ENCODE results near the gene TBX4.
"Not testable (repeated sequence)": the region's sequence is repeated elsewhere in the genome, so short reads cannot be mapped to it uniquely, and the experiment has no call there.

The TBX4 gene

GRCh38 chr17:61486135-61487120, 34.2 kb downstream of the TBX4 start:
- no peak for DNase-seq

DNA sequence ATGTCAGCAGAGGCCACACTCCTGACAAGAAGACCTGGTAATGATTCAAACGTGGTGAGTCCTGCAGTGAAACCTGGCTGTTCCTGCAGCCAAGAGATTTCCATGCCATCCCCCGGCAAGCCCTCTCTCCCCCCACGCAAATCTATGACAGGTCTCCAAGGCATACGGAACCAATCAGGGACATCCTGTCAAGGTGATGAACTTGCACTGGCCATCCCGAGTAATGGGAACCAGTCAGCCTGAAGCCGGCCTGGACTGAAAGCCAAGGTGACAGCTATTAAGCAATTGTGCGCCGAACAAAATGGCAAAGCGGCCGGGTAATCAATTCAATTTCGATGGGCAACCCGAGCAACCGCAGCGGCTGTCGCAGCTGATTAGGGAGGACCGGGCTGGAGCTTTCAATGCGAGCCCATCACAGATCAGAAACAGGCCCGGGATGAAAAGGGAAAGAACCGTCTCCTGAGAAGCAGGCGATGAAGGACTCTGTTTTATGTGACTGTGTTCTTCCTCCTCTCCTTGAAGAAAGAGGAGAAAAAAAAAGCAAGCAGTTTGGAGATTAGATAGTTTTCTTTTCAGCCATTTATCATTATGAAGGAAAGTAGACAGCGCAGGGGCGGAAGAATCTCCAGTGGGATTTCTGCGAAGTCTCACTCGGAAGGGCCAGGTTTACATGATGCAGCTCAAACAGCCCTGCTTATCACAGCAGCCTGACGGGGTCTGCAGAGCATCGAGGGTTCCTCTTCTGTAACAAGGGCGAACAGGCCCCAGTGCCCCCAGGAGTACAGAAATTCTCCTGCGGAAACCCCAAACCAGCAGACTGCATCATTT, 35.2 kb downstream of the TBX4 start:
- no peak for DNase-seq

- no peak for DNase-seq
These were observed 35.9 kb downstream of the TBX4 start for GRCh38 chr17:61487989-61488595.

DNA sequence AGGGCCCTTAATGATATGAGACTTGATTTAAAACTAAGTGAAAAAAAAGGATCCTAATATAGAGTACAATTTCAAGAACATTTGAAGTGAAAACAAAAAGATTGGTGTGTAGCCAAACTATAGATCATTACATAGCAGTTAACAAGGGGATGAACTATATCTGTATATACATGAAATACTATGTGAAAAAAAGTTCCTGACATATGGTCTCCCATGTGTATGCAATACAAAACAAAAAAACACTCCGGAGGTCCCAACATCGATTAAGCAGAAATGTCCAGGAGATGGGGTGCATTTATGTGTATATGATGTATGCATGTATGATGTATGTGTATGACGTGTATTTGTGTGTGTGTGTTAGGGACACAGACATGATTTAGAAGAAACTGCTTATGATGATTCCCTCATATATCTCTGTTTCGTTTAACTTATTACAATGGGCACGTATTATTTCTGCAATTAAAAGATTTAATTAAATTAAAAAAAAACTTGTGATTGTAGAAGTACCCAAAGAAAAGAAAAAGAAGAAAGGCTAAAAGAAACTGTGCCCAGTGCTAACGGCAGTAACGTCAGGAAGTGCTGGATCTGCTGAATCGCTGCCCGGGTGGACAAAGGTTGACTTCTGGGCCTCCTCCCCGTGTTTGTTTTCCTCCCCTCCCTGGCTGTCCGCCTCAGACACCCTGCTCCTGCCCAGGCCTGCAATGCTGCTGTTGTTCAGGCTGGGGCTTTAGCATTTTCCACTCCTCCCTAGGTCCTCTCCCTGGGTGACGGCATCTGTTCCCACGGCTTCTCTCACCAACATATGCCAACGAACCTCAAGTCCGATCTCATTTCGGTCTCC, 36.9 kb downstream of the TBX4 start:
- no peak for DNase-seq

- no peak for DNase-seq
These were observed 37.7 kb downstream of the TBX4 start for GRCh38 chr17:61489719-61490490.

GRCh38 chr17:61490540-61490975, 38.3 kb downstream of the TBX4 start:
- DNase-seq: no peak

DNA sequence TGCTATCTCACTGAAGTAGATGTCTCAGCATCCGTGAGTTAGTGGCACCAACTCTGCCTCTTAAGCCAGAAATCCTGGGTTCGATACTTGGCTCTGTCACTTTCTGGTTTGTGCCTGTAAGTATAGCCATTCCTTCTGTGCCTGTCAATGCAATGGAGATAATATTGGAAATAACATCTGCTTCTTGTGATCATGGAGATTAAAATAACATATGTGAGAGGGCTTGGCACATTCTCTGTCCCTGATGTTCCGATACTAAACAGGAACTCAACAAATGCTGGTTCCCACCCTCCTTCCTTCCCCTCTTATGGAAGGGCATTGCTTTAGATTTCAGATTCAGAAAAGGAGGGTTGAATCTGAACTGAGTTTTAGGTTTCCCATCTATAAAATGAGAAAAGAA, 39.8 kb downstream of the TBX4 start:
- no peak for DNase-seq

- no peak for DNase-seq
These were observed 40.7 kb downstream of the TBX4 start for GRCh38 chr17:61492759-61493526.

- not testable (repeated sequence) for DNase-seq
These were observed 41.7 kb downstream of the TBX4 start for GRCh38 chr17:61493830-61494324.

- DNase-seq: no peak
These were observed 42.3 kb downstream of the TBX4 start for GRCh38 chr17:61494325-61495160.

- DNase-seq: no peak
These were observed 43.1 kb downstream of the TBX4 start for GRCh38 chr17:61495161-61495857.

DNA sequence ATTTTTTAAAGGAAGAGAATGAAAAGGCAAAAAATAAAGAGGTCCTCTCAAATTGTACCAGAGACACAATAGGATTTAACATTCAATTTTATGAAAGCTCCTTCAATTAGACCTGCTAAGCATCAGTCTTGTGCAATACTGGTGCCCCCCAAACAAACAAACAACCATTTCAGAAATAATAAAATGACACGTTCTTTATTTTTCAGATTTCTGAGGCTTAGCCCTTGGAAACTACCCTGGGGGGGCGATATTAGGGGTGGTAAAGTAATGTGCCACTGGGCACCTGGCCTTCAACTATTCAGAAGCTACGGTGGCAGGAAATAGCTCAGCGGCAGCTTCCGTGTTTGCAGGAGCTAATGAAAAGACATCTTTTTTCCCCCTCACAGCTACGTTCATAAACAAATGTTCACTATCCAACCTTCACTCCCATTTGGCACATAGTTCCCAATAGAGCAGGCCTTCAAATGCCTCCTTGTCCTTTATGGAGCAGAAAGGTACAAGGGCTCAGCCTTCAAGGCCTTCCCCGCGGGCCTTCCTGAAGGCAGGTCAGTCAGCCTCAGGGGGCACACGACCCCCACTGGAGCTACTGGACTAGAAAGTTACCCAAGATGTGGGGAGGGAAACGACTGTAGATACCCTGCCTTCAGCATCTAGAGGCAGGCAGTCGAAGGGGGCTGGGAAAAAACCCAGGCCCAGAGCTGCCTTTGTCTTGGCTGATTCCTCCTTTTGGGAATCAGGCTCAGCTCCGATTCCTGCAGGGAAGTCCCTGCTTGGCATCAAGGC, 44.1 kb downstream of the TBX4 start:
- DNase-seq: no peak

DNA sequence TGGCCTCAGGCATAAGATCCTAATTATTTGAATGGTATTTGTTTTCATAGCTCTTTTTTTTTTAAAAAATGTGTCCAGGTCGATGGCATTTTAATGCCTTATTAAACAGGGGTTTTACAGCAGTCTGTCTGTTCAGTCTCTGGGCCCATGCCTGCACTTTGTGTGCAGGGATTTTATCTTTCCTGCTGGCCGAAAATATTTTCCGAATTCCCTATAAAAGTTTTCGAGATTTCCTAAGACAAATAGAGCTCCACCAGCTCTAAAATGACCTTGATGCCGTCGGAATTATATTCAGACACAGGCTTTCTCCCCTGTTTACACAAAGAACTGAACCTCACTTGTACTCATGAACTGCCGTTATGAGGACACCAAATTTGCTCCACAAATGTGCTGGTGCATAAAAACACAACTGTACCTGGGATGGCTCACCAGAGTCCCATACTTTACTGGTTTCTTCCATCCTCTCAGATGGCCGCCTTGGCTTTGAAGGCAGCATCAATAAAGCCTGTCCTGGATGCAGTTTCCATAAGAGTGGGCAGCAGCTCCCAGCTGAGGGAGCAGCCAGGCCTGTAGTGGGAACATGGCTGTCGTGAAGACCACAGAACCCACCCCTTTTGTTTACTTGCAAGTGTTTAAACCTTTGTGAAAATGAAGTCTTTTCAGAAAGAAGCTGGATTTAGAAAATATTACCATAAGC, 44.9 kb downstream of the TBX4 start:
- DNase-seq: no peak

GRCh38 chr17:61498042-61498994, 46.1 kb downstream of the TBX4 start:
- no peak for DNase-seq

DNA sequence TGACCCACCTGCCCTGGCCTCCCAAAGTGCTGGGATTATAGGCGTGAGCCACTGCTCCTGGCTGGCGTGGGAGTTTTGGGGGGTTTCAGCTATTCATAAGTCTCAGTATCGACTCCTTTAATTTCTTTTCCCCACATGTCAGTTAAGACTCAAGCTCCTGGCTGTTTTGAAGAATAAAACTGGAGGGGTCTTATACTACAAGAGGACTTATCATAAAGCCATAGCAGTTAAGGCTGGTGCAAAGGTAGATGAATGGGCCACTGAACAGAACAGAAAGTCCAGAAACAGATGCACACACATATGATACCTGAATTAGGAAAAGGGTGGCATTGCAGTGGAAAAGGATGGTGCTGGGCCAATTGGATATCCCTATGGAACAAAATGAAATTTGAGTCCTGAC, 47.4 kb downstream of the TBX4 start:
- no peak for DNase-seq

- no peak for DNase-seq
These were observed 48.1 kb downstream of the TBX4 start for GRCh38 chr17:61500287-61500686.
